Small intestine (tissue), 7 donors: ENCODE measurements around the gene EEPD1. TPM values are rescaled to one million over a fixed set of nuclear protein-coding genes. Genes with fewer than 3 reads are reported as not detected.

Experiments used
- DNase-seq, 2 donors: peaks; one replicate each; pipeline versions ENCODE4 v3.0.0 to v3.0.0-alpha.2; 2013
- FAIRE-seq: peaks from 2 replicates; lab custom pipeline; 2012; peaks lifted over from hg19 to GRCh38; lab: Jason Lieb, UNC
- H3K27ac ChIP-seq, 3 donors: one replicate each; pipeline ENCODE4 v1.5.1; 2013; ENCODE audit warnings: low read length in 2 of 3, mild to moderate bottlenecking in 2 of 3, control low read depth in 1 of 3, inconsistent platforms in 1 of 3, low read depth in 1 of 3, moderate library complexity in 1 of 3
- H3K27me3 ChIP-seq, 3 donors: one replicate each; pipeline ENCODE4 v1.6.1; 2013; ENCODE audit warnings: low read length in 3 of 3, inconsistent platforms in 1 of 3; ENCODE audit not compliant: control insufficient read depth in 3 of 3, insufficient read depth in 3 of 3
- H3K36me3 ChIP-seq, 3 donors: one replicate each; pipeline ENCODE4 v1.6.1; 2013; ENCODE audit warnings: low read length in 3 of 3, inconsistent platforms in 1 of 3, low read depth in 1 of 3, mild to moderate bottlenecking in 1 of 3, moderate library complexity in 1 of 3; ENCODE audit not compliant: control insufficient read depth in 3 of 3, insufficient read depth in 2 of 3
- H3K4me1 ChIP-seq, 3 donors: one replicate each; pipeline ENCODE4 v1.6.1; 2013; ENCODE audit warnings: low read length in 2 of 3, inconsistent platforms in 1 of 3, low read depth in 1 of 3, mild to moderate bottlenecking in 1 of 3, moderate library complexity in 1 of 3; ENCODE audit not compliant: control insufficient read depth in 3 of 3, insufficient read depth in 2 of 3
- H3K4me3 ChIP-seq, 3 donors: one replicate each; pipeline ENCODE4 v1.5.1; 2013; ENCODE audit warnings: low read length in 3 of 3, control low read depth in 1 of 3, inconsistent platforms in 1 of 3, low read depth in 1 of 3, mild to moderate bottlenecking in 1 of 3, moderate library complexity in 1 of 3
- H3K9me3 ChIP-seq, 2 donors: one replicate each; pipeline ENCODE4 v1.6.1; 2013; ENCODE audit warnings: low read depth in 1 of 2, low read length in 1 of 2; ENCODE audit not compliant: control insufficient read depth in 2 of 2, insufficient read depth in 1 of 2
- WGBS, 3 donors: extraction: QIAGEN DNeasy Blood & Tissue Kit; methylation state at CpG; one replicate each; pipeline ENCODE4 v1.1.7; 2013; 5-methylcytosine and 5-hydroxymethylcytosine counted together
- polyA plus RNA-seq, 4 donors: library from polyadenylated mRNA; stranded (reverse) in 3 of 4; unstranded in 1 of 4; fragments of 200-250 nt in 3 of 4; fragments of 120-200 nt in 1 of 4; gene quantifications; one replicate each; pipeline versions ENCODE4 v1.2.1 to v1.2.3, GENCODE V29; 2013
- donor health status: healthy with polysubstance abuse.
- donor health status: control.
- donor health status: control.
- donor health status: Bipolar disorder and iron deficiency.
- donor health status: healthy.

The EEPD1 gene
- polyA plus RNA-seq, 4 donors: 6.9 to 175 (median 86.3) TPM

GRCh38 chr7:36286688-36287087 is 133.6 kb downstream of the EEPD1 start:
- Histone ChIP-seq H3K4me3 (no peak overlapping the region), H3K27ac (peak overlapping the region in 1 of 3 donors; percentile 38)

GRCh38 chr7:36287371-36288241 is 134.6 kb downstream of the EEPD1 start:
- H3K27me3 ChIP-seq: no peaks in the 10 kb centered on the region
- no peak overlapping the region for H3K4me3 ChIP-seq
- no peaks in the 10 kb centered on the region for H3K9me3 ChIP-seq
- peak overlapping the region in 1 of 3 donors; percentile 74 for H3K27ac ChIP-seq
- DNase-seq (peak in 1 of 2 donors; percentile 42), FAIRE-seq (no peak)
- peaks cover 0 to 37% (median 5%) of the 10 kb centered on the region in 3 donors for H3K36me3 ChIP-seq
- 49 to 56% (median 55%) methylated on average over 19 of the region's 19 CpGs for WGBS, 3 donors
- H3K4me1 ChIP-seq: peaks cover 2 to 27% (median 10%) of the 10 kb centered on the region in 3 donors

More at GRCh38 chr7:36286688-36287087, 133.6 kb downstream of the EEPD1 start:
- Histone ChIP-seq H3K27me3 (no peaks in the 10 kb centered on the region), H3K36me3 (peaks cover 0 to 41% (median 5%) of the 10 kb centered on the region in 3 donors), H3K9me3 (no peaks in the 10 kb centered on the region), H3K4me1 (peaks cover under 1 to 20% (median 10%) of the 10 kb centered on the region in 3 donors)
- 88 to 94% (median 91%) methylated on average over 4 of the region's 4 CpGs for WGBS, 3 donors
- FAIRE-seq (no peak), DNase-seq (no peak)

- no peak for DNase-seq
- no peak overlapping the region for H3K27ac ChIP-seq
- H3K27me3 ChIP-seq: no peaks in the 10 kb centered on the region
- no peaks in the 10 kb centered on the region for H3K9me3 ChIP-seq
- no peak overlapping the region for H3K4me3 ChIP-seq
- 94 to 98% (median 97%) methylated on average over 5 of the region's 5 CpGs for WGBS, 3 donors
- H3K4me1 ChIP-seq: peaks cover 2 to 29% (median 10%) of the 10 kb centered on the region in 3 donors
- FAIRE-seq: no peak
- H3K36me3 ChIP-seq: peaks cover 0 to 35% (median 5%) of the 10 kb centered on the region in 3 donors
Measured at GRCh38 chr7:36288501-36288900, 135.4 kb downstream of the EEPD1 start.

GRCh38 chr7:36289833-36290661 is 137.0 kb downstream of the EEPD1 start:
- Histone ChIP-seq H3K4me3 (no peak overlapping the region), H3K27me3 (no peaks in the 10 kb centered on the region), H3K9me3 (no peaks in the 10 kb centered on the region), H3K4me1 (peaks cover 2 to 29% (median 10%) of the 10 kb centered on the region in 3 donors), H3K36me3 (peaks cover 0 to 27% (median 5%) of the 10 kb centered on the region in 3 donors), H3K27ac (peak overlapping the region; percentile 66 to 87 (median 79))
- DNase-seq: peak; percentile 87 to 94
- WGBS, 3 donors: 41 to 68% (median 48%) methylated on average over 7 of the region's 7 CpGs
- FAIRE-seq: no peak

- WGBS, 3 donors: 15 to 20% (median 15%) methylated on average over 18 of the region's 18 CpGs
- H3K27ac ChIP-seq: peak overlapping the region; percentile 84 to 93 (median 85)
- peaks cover 3 to 20% (median 5%) of the 10 kb centered on the region in 3 donors for H3K36me3 ChIP-seq
- DNase-seq: peak; percentile 91 to 95
- FAIRE-seq: no peak
- H3K9me3 ChIP-seq: no peaks in the 10 kb centered on the region
- H3K27me3 ChIP-seq: no peaks in the 10 kb centered on the region
- H3K4me3 ChIP-seq: peak overlapping the region in 1 of 3 donors; percentile 4
- H3K4me1 ChIP-seq: peaks cover 0 to 29% (median 2%) of the 10 kb centered on the region in 3 donors
Measured at GRCh38 chr7:36291387-36292316, 138.6 kb downstream of the EEPD1 start.

- H3K27ac ChIP-seq: no peak overlapping the region
- 81 to 83% (median 82%) methylated on average over 5 of the region's 5 CpGs for WGBS, 3 donors
- H3K4me3 ChIP-seq: no peak overlapping the region
- no peaks in the 10 kb centered on the region for H3K27me3 ChIP-seq
- FAIRE-seq (no peak), DNase-seq (no peak)
- H3K4me1 ChIP-seq: peaks cover 0 to 23% (median 2%) of the 10 kb centered on the region in 3 donors
- H3K36me3 ChIP-seq: peaks cover 3 to 24% (median 12%) of the 10 kb centered on the region in 3 donors
- H3K9me3 ChIP-seq: no peaks in the 10 kb centered on the region
Measured at GRCh38 chr7:36295090-36295489, 142.0 kb downstream of the EEPD1 start.

GRCh38 chr7:36296284-36296683 is 143.2 kb downstream of the EEPD1 start:
- H3K36me3 ChIP-seq: peaks cover 3 to 22% (median 11%) of the 10 kb centered on the region in 3 donors
- FAIRE-seq (no peak), DNase-seq (no peak)
- no peak overlapping the region for H3K27ac ChIP-seq
- WGBS, 3 donors: 86 to 93% (median 86%) methylated on average over 1 of the region's 1 CpG
- H3K9me3 ChIP-seq: no peaks in the 10 kb centered on the region
- H3K4me3 ChIP-seq: no peak overlapping the region
- H3K27me3 ChIP-seq: no peaks in the 10 kb centered on the region
- peaks cover 0 to 13% (median 2%) of the 10 kb centered on the region in 3 donors for H3K4me1 ChIP-seq
